Upper lobe of left lung (tissue), 4 donors: ENCODE results near the gene CETN3.

ENCODE experiments used
- POLR2A ChIP-seq, 4 donors: fragments of 450-650 bp; IDR thresholded peaks; one replicate each; pipeline ENCODE4 v1.5.1; 2016 to 2017; ENCODE audit warnings: antibody characterized with exemption in 4 of 4, mild to moderate bottlenecking in 2 of 4
- TF ChIP-seq, protein P1 (sequence below), 6 experiments: fragments of 450-650 bp in 4 of 6; fragments of 200-600 bp in 2 of 6; sonication (generic) in 2 of 6; IDR thresholded peaks; one replicate each; pipeline ENCODE4 v1.5.1; 2016 to 2019; ENCODE audit warnings: antibody characterized with exemption in 6 of 6

GRCh38 chr5:90446961-90447360, 37.4 kb upstream of the CETN3 start:
- TF ChIP-seq POLR2A (IDR thresholded peaks at IDR 0.05) = no peak
- TF ChIP-seq, protein P1, sequence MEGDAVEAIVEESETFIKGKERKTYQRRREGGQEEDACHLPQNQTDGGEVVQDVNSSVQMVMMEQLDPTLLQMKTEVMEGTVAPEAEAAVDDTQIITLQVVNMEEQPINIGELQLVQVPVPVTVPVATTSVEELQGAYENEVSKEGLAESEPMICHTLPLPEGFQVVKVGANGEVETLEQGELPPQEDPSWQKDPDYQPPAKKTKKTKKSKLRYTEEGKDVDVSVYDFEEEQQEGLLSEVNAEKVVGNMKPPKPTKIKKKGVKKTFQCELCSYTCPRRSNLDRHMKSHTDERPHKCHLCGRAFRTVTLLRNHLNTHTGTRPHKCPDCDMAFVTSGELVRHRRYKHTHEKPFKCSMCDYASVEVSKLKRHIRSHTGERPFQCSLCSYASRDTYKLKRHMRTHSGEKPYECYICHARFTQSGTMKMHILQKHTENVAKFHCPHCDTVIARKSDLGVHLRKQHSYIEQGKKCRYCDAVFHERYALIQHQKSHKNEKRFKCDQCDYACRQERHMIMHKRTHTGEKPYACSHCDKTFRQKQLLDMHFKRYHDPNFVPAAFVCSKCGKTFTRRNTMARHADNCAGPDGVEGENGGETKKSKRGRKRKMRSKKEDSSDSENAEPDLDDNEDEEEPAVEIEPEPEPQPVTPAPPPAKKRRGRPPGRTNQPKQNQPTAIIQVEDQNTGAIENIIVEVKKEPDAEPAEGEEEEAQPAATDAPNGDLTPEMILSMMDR (IDR thresholded peaks at IDR 0.05) = no peak
